Astrocyte of the hippocampus (primary cell): ENCODE data around the gene ECHDC1.

Experiments used
- DNase-seq: peaks from one replicate; pipeline ENCODE4 v3.0.0; 2011; ENCODE audit warnings: low read depth, low spot score

Gene ECHDC1

GRCh38 chr6:127290391-127291265, 52.8 kb downstream of the ECHDC1 start:
- DNase-seq = no peak

- no peak for DNase-seq
Observed at GRCh38 chr6:127289934-127290333, 53.5 kb downstream of the ECHDC1 start.

DNA sequence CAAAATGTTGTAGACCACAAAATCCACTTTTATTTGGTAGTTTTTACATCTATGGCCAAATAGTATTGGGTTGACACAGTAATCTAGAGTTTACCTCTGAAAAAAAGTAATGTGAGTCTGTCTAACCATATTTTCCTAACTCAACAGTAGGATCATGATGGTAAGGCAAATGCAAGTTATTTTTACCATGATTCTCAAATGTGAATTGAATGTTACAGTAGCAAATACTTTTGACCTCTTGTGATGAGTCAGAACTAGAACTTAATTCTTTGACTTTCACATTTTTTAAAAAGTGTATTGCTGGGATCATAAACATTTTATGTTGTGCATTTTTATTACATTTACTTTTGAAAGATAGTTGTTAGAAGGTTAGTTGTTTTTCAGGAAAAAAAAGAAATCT, 54.7 kb downstream of the ECHDC1 start:
- no peak for DNase-seq

DNA sequence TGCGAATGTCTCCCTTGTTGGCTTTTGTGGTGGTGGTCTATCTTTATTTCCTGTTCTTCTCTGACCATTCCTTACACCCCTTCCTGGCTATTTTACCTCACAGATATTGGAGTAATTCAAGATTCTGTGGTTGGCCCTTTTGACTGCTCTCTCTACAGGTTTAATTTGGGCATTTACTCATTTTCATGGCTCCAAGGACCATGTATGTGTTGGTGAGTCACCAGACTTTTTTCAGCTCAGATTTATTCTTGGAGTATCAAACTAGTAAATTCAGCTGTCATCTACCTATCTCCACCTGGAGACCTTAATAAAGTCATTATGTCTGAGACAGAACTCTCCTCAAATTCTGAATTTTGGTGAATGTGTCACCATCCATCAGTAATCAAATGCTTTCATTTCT, 61.2 kb downstream of the ECHDC1 start:
- no peak for DNase-seq

- no peak for DNase-seq
Observed at GRCh38 chr6:127279815-127280214, 63.6 kb downstream of the ECHDC1 start.

- no peak for DNase-seq
Observed at GRCh38 chr6:127277878-127278843, 65.2 kb downstream of the ECHDC1 start.

DNA sequence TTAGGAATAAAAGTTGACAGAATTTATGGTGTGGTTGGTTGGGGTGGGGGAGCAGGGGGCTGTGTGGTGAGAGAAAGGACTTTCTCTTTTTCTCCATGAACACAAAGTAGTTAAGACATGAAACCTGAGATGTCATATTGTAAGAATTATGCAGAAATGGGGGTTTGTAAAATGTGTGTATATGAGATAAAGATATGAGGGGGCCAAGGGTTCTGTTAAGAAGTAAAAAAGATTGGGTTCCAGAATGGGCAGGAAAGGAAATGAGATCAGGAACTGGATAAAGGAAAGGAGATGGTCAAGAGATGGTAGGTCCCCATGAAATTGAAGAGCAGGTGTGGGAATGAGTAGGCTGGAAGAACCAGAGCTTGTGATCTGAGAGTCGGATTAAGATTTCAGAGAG, 67.1 kb downstream of the ECHDC1 start:
- DNase-seq = no peak

GRCh38 chr6:127273499-127273898, 69.9 kb downstream of the ECHDC1 start:
- no peak for DNase-seq

GRCh38 chr6:127272576-127272975, 70.8 kb downstream of the ECHDC1 start:
- no peak for DNase-seq

GRCh38 chr6:127267646-127268625, 75.5 kb downstream of the ECHDC1 start:
- no peak for DNase-seq

GRCh38 chr6:127266892-127267645, 76.3 kb downstream of the ECHDC1 start:
- DNase-seq = peak; percentile 83

DNA sequence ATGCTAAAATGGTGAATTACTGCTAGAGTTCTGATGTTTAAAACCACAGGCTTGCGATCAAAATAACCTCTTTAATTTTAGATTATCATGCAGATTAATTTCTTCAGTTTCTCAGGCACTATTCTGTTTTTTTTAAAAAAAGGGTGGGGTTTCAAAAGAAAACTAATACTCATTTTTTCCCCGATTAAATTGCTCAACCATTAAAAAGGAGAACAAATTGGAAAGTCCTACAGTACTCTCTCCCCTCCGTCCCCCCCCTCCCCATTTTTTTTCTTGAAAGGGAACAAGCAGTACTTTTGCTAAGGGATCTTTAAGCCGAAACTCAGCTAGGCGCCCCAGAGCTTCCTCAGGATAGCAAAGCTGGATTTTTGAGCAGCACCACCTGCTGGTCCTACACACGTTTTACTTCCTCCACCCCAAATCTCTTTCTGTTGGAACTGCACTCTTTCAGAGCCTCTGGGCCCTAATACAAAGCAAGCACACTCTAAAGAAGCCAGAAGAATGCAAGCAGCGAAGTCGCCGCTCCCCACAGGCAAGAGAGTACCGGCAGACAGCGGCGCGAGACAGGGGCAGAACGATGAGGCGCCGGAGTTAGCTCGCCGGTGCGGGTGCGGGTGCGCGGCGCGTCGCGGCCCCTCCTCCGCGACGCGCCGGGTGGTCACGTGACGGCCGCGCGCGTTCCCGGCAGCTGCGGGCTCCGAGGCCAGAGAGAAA, 77.1 kb downstream of the ECHDC1 start, which contains the start of gene RNF146:
TSS of gene RNF146 (plus strand) at position 687 of the 714 bp plus-strand sequence. CDS start 13,475 bp downstream, outside the sequence.
- DNase-seq = peak; percentile 93

- no peak for DNase-seq
Observed at GRCh38 chr6:127263481-127263880, 79.9 kb downstream of the ECHDC1 start.

DNA sequence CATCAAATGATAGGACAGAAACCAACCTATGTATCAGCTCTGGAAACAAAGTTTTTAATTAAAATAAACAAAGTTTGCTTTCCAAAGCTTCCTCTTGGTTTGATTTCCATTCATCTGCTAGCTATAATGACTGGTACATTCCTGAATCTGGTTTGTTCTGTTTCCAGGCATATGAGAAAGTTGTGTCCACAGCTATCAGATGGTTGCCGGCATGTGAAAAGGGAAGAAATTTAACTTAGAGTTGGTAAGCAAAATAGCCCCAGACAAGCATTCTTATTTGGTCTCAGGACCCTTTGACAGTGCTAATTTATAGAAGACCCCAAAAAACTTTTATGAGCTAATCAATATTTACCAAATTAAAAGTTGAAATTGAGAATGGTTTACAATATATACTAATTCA, 80.5 kb downstream of the ECHDC1 start:
- no peak for DNase-seq

DNA sequence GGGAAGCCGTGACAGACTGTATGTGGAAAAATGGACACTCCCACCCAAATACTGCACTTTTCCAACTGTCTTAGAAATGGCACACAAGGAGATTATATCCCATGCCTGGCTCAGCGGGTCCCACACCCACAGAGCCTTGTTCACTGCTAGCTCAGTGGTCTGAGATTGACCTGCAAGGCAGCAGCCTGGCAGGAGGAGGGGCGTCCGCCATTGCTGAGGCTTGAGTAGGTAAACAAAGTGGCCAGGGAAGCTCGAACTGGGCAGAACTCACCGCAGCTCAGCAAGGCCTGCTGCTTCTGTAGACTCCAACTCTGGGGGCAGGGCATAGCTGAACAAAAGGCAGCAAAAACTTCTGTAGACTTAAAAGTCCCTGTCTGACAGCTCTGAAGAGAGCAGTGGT, 88.1 kb downstream of the ECHDC1 start:
- no peak for DNase-seq

GRCh38 chr6:127249621-127250020, 93.8 kb downstream of the ECHDC1 start:
- no peak for DNase-seq

DNA sequence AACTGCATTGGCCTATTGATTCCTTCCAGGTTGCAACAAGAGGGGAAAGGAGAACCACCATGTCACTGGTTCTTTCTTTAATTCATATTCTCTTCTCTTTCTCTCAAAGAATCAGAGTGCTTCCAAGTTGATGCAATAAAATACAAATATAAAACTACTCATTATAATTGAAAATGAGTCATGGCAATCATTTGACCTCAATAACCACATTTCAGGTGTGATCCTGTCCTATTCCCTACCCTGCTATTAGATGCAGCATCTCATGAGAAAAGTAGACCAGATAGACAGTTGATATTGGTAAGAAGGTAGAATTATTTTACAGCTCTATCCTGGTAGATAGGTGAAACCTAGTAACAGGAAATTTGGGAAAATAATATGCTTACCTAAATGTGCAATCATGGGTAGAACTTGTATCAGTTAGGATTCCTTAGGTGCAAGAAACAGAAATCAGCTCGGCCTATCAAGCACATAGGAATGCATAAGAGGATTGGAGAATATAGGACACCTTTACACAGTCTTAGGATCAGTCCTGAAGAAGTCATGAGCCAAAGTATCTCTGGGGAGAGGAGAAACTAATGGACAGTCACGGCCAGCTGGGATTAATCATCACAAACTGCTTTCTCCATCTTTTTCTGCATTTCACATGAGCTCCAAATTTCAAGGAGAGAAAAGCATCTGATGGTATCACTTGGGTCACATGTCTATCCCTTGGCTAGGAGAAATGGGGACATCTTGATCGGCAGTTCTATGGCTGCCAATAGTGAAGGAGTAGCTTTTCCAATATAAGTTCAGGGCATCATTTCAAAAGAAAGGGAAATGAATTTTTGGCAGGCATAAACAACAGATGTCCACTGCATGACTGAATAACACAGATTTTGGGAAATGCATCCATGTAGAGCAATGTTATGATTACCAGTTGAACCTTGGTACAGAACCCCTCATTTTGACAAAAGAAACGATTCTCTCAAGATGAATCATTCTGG, 96.0 kb downstream of the ECHDC1 start:
- DNase-seq = no peak

DNA sequence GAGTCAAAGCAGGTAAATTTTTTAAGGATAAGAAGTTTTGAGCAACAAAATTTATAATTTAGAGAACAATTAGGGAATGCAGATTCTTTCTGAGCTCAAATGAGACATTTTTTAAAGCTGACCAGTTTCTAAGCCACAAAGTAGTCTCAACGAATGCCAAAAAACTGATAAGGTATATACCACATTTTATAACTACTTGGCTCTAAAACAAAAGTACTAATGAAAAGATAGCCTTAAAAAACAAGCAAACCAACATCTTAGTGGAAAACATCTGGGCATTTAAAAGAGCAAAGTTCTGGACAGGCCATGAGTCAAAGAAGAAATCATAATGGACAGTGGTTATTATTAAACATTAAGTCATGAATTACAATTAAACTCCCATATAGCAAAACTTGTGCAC, 99.9 kb downstream of the ECHDC1 start:
- DNase-seq = peak; percentile 15
